HEK293 (cell line): ENCODE measurements around the gene SNX6.

ENCODE experiments used
- BCL11B ChIP-seq: fragments of 450-650 bp; formaldehyde crosslinking; IDR thresholded peaks from 2 replicates; pipeline ENCODE4 v1.5.1; 2016; ENCODE audit warnings: low read depth, missing biosample characterization, missing genetic modification characterization
- CTCF ChIP-seq: fragments of 450-650 bp; formaldehyde crosslinking; IDR thresholded peaks from 2 replicates; pipeline ENCODE4 v1.5.1; 2016; ENCODE audit warnings: missing biosample characterization, missing genetic modification characterization
- ELK4 ChIP-seq: IDR thresholded peaks from 2 replicates; pipeline ENCODE4 v1.6.1; 2011; ENCODE audit warnings: mild to moderate bottlenecking, low read depth, low read length, borderline replicate concordance
- KLF9 ChIP-seq: fragments of 450-650 bp; formaldehyde crosslinking; IDR thresholded peaks from 2 replicates; pipeline ENCODE4 v1.5.1; 2016; ENCODE audit warnings: missing biosample characterization, missing genetic modification characterization, low read depth
- REST ChIP-seq: fragments of 450-650 bp; formaldehyde crosslinking; IDR thresholded peaks from 2 replicates; pipeline ENCODE4 v1.5.1; 2016; ENCODE audit warnings: missing biosample characterization, missing genetic modification characterization
- ZNF10 ChIP-seq: fragments of 450-650 bp; formaldehyde crosslinking; IDR thresholded peaks from 2 replicates; pipeline ENCODE4 v1.5.1; 2017; ENCODE audit warnings: missing biosample characterization, missing genetic modification characterization
- ZNF2 ChIP-seq: fragments of 450-650 bp; formaldehyde crosslinking; IDR thresholded peaks from 2 replicates; pipeline ENCODE4 v1.5.1; 2016; ENCODE audit warnings: missing biosample characterization, missing genetic modification characterization
- ZNF266 ChIP-seq: fragments of 450-650 bp; formaldehyde crosslinking; IDR thresholded peaks from 2 replicates; pipeline ENCODE4 v1.5.1; 2016; ENCODE audit warnings: missing biosample characterization, missing genetic modification characterization, low read depth
- ZNF335 ChIP-seq: fragments of 450-650 bp; formaldehyde crosslinking; conservative IDR thresholded peaks from 2 replicates; pipeline ENCODE4 v1.5.1; 2016; ENCODE audit warnings: missing biosample characterization, missing genetic modification characterization
- ZNF391 ChIP-seq: fragments of 450-650 bp; formaldehyde crosslinking; IDR thresholded peaks from 2 replicates; pipeline ENCODE4 v1.5.1; 2016; ENCODE audit warnings: low read depth, missing biosample characterization, missing genetic modification characterization, borderline replicate concordance
- ZNF580 ChIP-seq: fragments of 450-650 bp; formaldehyde crosslinking; IDR thresholded peaks from 2 replicates; pipeline ENCODE4 v1.5.1; 2016; ENCODE audit warnings: missing biosample characterization, missing genetic modification characterization
- ZNF621 ChIP-seq: fragments of 450-650 bp; formaldehyde crosslinking; IDR thresholded peaks from 2 replicates; pipeline ENCODE4 v1.5.1; 2017; ENCODE audit warnings: missing biosample characterization, missing genetic modification characterization
- ZNF830 ChIP-seq: fragments of 450-650 bp; IDR thresholded peaks from 2 replicates; pipeline ENCODE4 v1.5.0; 2018; ENCODE audit warnings: missing biosample characterization, missing genetic modification characterization, low read depth, mild to moderate bottlenecking, moderate library complexity

GRCh38 chr14:34571771-34572170, 58.2 kb downstream of the SNX6 start:
- TF ChIP-seq ZNF2 (tag by site-specific recombination) (no peak), KLF9 (tag by site-specific recombination) (no peak), ZNF10 (no peak), ZNF621 (no peak), ELK4 (no peak), ZNF830 (tag by site-specific recombination) (no peak), ZNF335 (tag by site-specific recombination) (no peak), ZNF266 (tag by site-specific recombination) (no peak), CTCF (tag by site-specific recombination) (no peak), ZNF580 (tag by site-specific recombination) (no peak), BCL11B (tag by site-specific recombination) (no peak), ZNF391 (no peak), REST (tag by site-specific recombination) (no peak)
